ENCODE results near the gene LAG3.

Gene LAG3

GRCh38 chr12:6824085-6824775 lies 51.9 kb downstream of the LAG3 start:
- no peak for DNase-seq

GRCh38 chr12:6824901-6825381 lies 52.6 kb downstream of the LAG3 start:
- no peak for DNase-seq

DNA sequence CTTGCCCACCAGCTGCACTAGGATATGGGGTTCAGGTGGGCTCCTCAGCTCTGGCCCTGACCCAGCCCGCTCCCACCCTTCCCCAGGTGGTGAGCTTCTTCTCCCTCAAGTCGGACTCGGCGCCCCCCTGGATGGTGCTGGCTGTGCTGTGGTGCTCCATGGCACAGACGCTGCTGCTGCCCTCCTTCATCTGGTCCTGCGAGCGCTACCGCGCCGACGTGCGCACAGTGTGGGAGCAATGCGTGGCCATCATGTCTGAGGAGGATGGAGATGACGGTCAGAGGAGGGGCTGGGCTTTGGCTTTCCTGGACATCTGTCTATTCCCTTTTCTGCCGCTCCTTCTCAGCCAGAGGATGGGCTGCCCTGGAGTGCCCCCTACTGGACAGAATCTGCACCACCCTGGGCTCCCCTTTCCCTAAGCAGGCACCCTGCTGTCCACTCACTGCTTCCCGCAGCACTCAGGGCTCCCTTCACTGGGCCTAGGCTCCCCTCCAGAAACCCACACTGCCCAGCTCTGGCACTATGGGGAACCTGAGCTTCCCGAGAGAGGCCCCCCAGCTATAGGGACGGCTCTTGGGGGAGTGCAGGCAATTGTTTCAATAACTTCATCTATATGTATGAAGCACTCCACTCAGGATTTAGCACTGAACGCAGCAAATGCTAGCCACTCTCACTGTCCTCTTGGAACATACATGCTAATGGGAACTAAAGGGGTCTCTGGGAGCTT lies 53.2 kb downstream of the LAG3 start:
- DNase-seq, result peak; percentile 84

GRCh38 chr12:6826125-6826733 lies 53.9 kb downstream of the LAG3 start:
- no peak for DNase-seq

- DNase-seq, result no peak
These were observed 54.6 kb downstream of the LAG3 start for GRCh38 chr12:6826734-6827436.

DNA sequence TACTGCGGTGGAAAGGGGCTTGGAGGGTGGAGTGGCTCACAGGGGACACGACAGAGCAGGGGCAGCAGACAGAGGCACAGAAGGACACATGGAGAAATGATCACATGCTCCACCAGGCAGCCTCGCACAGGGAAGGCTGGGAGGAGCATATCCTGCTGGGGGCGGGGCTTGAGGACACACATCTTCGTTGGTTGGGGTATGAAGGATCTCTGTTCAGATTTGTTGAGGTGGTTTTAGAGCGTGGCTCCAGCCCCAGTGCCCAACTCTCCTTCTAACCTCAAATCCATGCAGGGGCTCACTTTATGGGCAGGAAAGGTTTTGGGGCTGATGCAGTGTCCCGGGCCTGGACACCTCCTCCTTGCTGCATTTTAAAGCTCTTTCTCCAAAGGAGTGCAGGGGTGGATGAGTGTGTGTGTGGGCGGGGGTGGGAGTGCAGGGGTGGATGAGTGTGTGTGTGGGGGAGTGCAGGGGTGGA lies 55.2 kb downstream of the LAG3 start:
- DNase-seq, result peak; percentile 55

All from activated naive CD4-positive, alpha-beta T cell treated with Interleukin-2 at 50 U/mL for 16 hours (primary cell).